Astrocyte (in vitro differentiated cells and primary cell): Measurements from ENCODE around the gene GLIPR1. TPM values are rescaled to one million over a fixed set of nuclear protein-coding genes. Genes with fewer than 3 reads are reported as not detected.

Experiments
- DNase-seq: peaks from one replicate; pipeline ENCODE4 v3.0.0-alpha.2; 2010; ENCODE audit warnings: low read depth
- FAIRE-seq: peaks from 2 replicates; lab custom pipeline; 2011; peaks lifted over from hg19 to GRCh38; lab: Jason Lieb, UNC
- H2AFZ ChIP-seq: 2 replicates; pipeline ENCODE4 v1.6.0; 2012; ENCODE audit warnings: low read depth, low read length, inconsistent platforms
- H3K27ac ChIP-seq: 2 replicates; pipeline ENCODE4 v1.5.1; 2011; ENCODE audit warnings: low read depth, low read length, inconsistent platforms
- H3K27me3 ChIP-seq: 2 replicates; pipeline ENCODE4 v1.6.0; 2011; ENCODE audit warnings: low read length, inconsistent platforms; ENCODE audit not compliant: insufficient read depth
- H3K36me3 ChIP-seq: 2 replicates; pipeline ENCODE4 v1.5.1; 2011; ENCODE audit warnings: low read length, inconsistent platforms; ENCODE audit not compliant: insufficient read depth
- H3K4me1 ChIP-seq: 2 replicates; pipeline ENCODE4 v1.5.1; 2011; ENCODE audit warnings: low read length, inconsistent platforms; ENCODE audit not compliant: insufficient read depth
- H3K4me2 ChIP-seq: 2 replicates; pipeline ENCODE4 v1.6.0; 2012; ENCODE audit warnings: low read length, inconsistent platforms
- H3K4me3 ChIP-seq: 2 replicates; pipeline ENCODE4 v1.5.1; 2011; ENCODE audit warnings: low read depth, mild to moderate bottlenecking, low read length, inconsistent platforms; ENCODE audit not compliant: insufficient read depth
- H3K79me2 ChIP-seq: 2 replicates; pipeline ENCODE4 v1.6.0; 2012; ENCODE audit warnings: mild to moderate bottlenecking, low read length, inconsistent platforms; ENCODE audit not compliant: insufficient read depth
- H3K9ac ChIP-seq: 2 replicates; pipeline ENCODE4 v1.6.0; 2012; ENCODE audit warnings: mild to moderate bottlenecking, low read length, inconsistent platforms
- H3K9me3 ChIP-seq: 2 replicates; pipeline ENCODE4 v1.5.1; 2012; ENCODE audit warnings: low read depth, mild to moderate bottlenecking, low read length, inconsistent platforms; ENCODE audit not compliant: insufficient read depth
- H4K20me1 ChIP-seq: 2 replicates; pipeline ENCODE4 v1.6.0; 2012; ENCODE audit warnings: low read length, inconsistent platforms; ENCODE audit not compliant: insufficient read depth
- H3K27ac Mint-ChIP-seq: one replicate; pipeline ENCODE4 v1.8.0; 2021; ENCODE audit warnings: mild to moderate bottlenecking, mixed read lengths; ENCODE audit not compliant: unreplicated experiment
- H3K27me3 Mint-ChIP-seq: one replicate; pipeline ENCODE4 v1.8.0; 2021; ENCODE audit warnings: low read depth, mixed read lengths; ENCODE audit not compliant: unreplicated experiment
- H3K36me3 Mint-ChIP-seq: one replicate; pipeline ENCODE4 v1.8.0; 2021; ENCODE audit warnings: low read depth, mixed read lengths; ENCODE audit not compliant: unreplicated experiment
- H3K4me1 Mint-ChIP-seq: one replicate; pipeline ENCODE4 v1.8.0; 2021; ENCODE audit warnings: low read depth, mixed read lengths; ENCODE audit not compliant: unreplicated experiment
- H3K4me3 Mint-ChIP-seq: one replicate; pipeline ENCODE4 v1.8.0; 2021; ENCODE audit warnings: mild to moderate bottlenecking, moderate library complexity, mixed read lengths; ENCODE audit not compliant: unreplicated experiment
- H3K9me3 Mint-ChIP-seq: one replicate; pipeline ENCODE4 v1.8.0; 2021; ENCODE audit warnings: mild to moderate bottlenecking, mixed read lengths; ENCODE audit not compliant: unreplicated experiment
- CTCF ChIP-seq: IDR thresholded peaks from 2 replicates; pipeline ENCODE4 v1.5.1; 2011; ENCODE audit warnings: low read depth, mild to moderate bottlenecking, inconsistent platforms, low read length, moderate library complexity; ENCODE audit not compliant: insufficient read depth
- EZH2 ChIP-seq: IDR thresholded peaks from 2 replicates; pipeline ENCODE4 v1.6.1; 2012; ENCODE audit warnings: mild to moderate bottlenecking, low read length, inconsistent platforms; ENCODE audit not compliant: insufficient read depth
- total RNA-seq: library from RNA; stranded (reverse); gene quantifications from 2 replicates; pipeline ENCODE4 v1.2.1, GENCODE V29; 2021

Gene GLIPR1
- total RNA-seq, 1 donor from 2014 or later = 232 TPM

GRCh38 chr12:75477137-75477536, 3.4 kb upstream of the GLIPR1 start:
- no peaks in the 10 kb centered on the region for H3K36me3 ChIP-seq
- Mint-ChIP-seq H3K36me3 (no peaks in the 10 kb centered on the region), H3K27ac (no peak overlapping the region), H3K4me3 (no peak overlapping the region), H3K9me3 (no peaks in the 10 kb centered on the region), H3K27me3 (no peaks in the 10 kb centered on the region), H3K4me1 (peaks cover 18% of the 10 kb centered on the region)
- no peaks in the 10 kb centered on the region for H3K27me3 ChIP-seq
- peaks cover 7% of the 10 kb centered on the region for H3K4me1 ChIP-seq
- TF ChIP-seq EZH2 = no peak
- no peak for TF ChIP-seq CTCF
- no peak overlapping the region for H2AFZ ChIP-seq
- peaks cover 14% of the 10 kb centered on the region for H3K79me2 ChIP-seq
- peaks cover 2% of the 10 kb centered on the region for H4K20me1 ChIP-seq
- no peaks in the 10 kb centered on the region for H3K9me3 ChIP-seq
- DNase-seq = no peak
- H3K4me2 ChIP-seq = no peak overlapping the region
- H3K27ac ChIP-seq = no peak overlapping the region
- no peak overlapping the region for H3K4me3 ChIP-seq
- no peak overlapping the region for H3K9ac ChIP-seq
- FAIRE-seq = peak; percentile 54

GRCh38 chr12:75478116-75478794, 2.3 kb upstream of the GLIPR1 start:
- H3K9me3 ChIP-seq = no peaks in the 10 kb centered on the region
- peak; percentile 45 for FAIRE-seq
- Mint-ChIP-seq H3K36me3 (peaks cover under 1% of the 10 kb centered on the region), H3K4me1 (peaks cover 21% of the 10 kb centered on the region), H3K4me3 (no peak overlapping the region), H3K27ac (no peak overlapping the region), H3K9me3 (no peaks in the 10 kb centered on the region), H3K27me3 (no peaks in the 10 kb centered on the region)
- peak overlapping the region; percentile 7 for H3K4me2 ChIP-seq
- peaks cover 5% of the 10 kb centered on the region for H3K36me3 ChIP-seq
- TF ChIP-seq CTCF = no peak
- no peak for TF ChIP-seq EZH2
- H3K27me3 ChIP-seq = no peaks in the 10 kb centered on the region
- peaks cover 13% of the 10 kb centered on the region for H4K20me1 ChIP-seq
- no peak overlapping the region for H3K9ac ChIP-seq
- no peak overlapping the region for H3K27ac ChIP-seq
- H2AFZ ChIP-seq = no peak overlapping the region
- H3K4me3 ChIP-seq = no peak overlapping the region
- peak; percentile 51 for DNase-seq
- H3K79me2 ChIP-seq = peaks cover 25% of the 10 kb centered on the region
- peaks cover 12% of the 10 kb centered on the region for H3K4me1 ChIP-seq

GRCh38 chr12:75479963-75480461, 543 bp upstream of the GLIPR1 start:
- no peaks in the 10 kb centered on the region for H3K27me3 ChIP-seq
- peak overlapping the region; percentile 53 for H3K4me3 ChIP-seq
- H3K4me2 ChIP-seq = peak overlapping the region; percentile 94
- peak; percentile 71 for FAIRE-seq
- peaks cover 8% of the 10 kb centered on the region for H3K36me3 ChIP-seq
- peaks cover 28% of the 10 kb centered on the region for H3K4me1 Mint-ChIP-seq
- H3K4me1 ChIP-seq = peaks cover 26% of the 10 kb centered on the region
- H2AFZ ChIP-seq = peak overlapping the region; percentile 7
- H3K9ac ChIP-seq = peak overlapping the region; percentile 90
- H3K9me3 ChIP-seq = no peaks in the 10 kb centered on the region
- peak overlapping the region; percentile 91 for H3K4me3 Mint-ChIP-seq
- peak overlapping the region; percentile 89 for H3K27ac ChIP-seq
- H3K27ac Mint-ChIP-seq = peak overlapping the region; percentile 93
- TF ChIP-seq CTCF (no peak), EZH2 (no peak)
- peaks cover 28% of the 10 kb centered on the region for H4K20me1 ChIP-seq
- H3K79me2 ChIP-seq = peaks cover 43% of the 10 kb centered on the region
- no peaks in the 10 kb centered on the region for H3K27me3 Mint-ChIP-seq
- H3K9me3 Mint-ChIP-seq = no peaks in the 10 kb centered on the region
- H3K36me3 Mint-ChIP-seq = peaks cover 6% of the 10 kb centered on the region
- DNase-seq = peak; percentile 92
